H1 (cell line): ENCODE data around the gene KIAA1755. TPM values are rescaled to one million over a fixed set of nuclear protein-coding genes. Genes with fewer than 3 reads are reported as not detected.

Experiments used
- BCL11A ChIP-seq, 2 experiments: IDR thresholded peaks; one replicate each; pipeline ENCODE4 v1.6.1; 2011; ENCODE audit warnings: low read depth in 2 of 2, low read length in 2 of 2, mild to moderate bottlenecking in 2 of 2
- HDAC2 ChIP-seq, 2 experiments: fragments of 300-600 bp in 1 of 2; sonication (generic) in 1 of 2; IDR thresholded peaks; 2 replicates each; pipeline ENCODE4 v1.6.1; 2011 to 2012; ENCODE audit warnings: low read depth in 2 of 2, low read length in 2 of 2, mild to moderate bottlenecking in 2 of 2, moderate library complexity in 2 of 2, borderline replicate concordance in 1 of 2, inconsistent platforms in 1 of 2
- KDM1A ChIP-seq: fragments of 200-600, 300-600 bp; sonication (generic); IDR thresholded peaks from 2 replicates; pipeline ENCODE4 v1.7.1; 2016; ENCODE audit warnings: mild to moderate bottlenecking, low read length, borderline replicate concordance
- POU5F1 ChIP-seq: IDR thresholded peaks from 2 replicates; pipeline ENCODE4 v1.6.1; 2011; ENCODE audit warnings: low read depth, mild to moderate bottlenecking, low read length, moderate library complexity
- RAD21 ChIP-seq, 2 experiments: IDR thresholded peaks in 1 of 2; conservative IDR thresholded peaks in 1 of 2; 2 replicates each; pipeline ENCODE4 v1.6.1; 2011; ENCODE audit warnings: low read depth in 2 of 2, low read length in 2 of 2, improper control_type of control experiment in 1 of 2, inconsistent platforms in 1 of 2, mild to moderate bottlenecking in 1 of 2, moderate library complexity in 1 of 2
- RBBP5 ChIP-seq: IDR thresholded peaks from 2 replicates; pipeline ENCODE4 v1.7.1; 2012; ENCODE audit warnings: low read depth, mild to moderate bottlenecking, inconsistent platforms, low read length, moderate library complexity, borderline replicate concordance
- polyA plus RNA-seq, 7 experiments: library from polyadenylated mRNA; depleted of rRNA in 3 of 7; stranded (reverse) in 5 of 7; unstranded in 2 of 7; fragments of >200 nt in 5 of 7; fragments of 200-250 nt in 2 of 7; gene quantifications; 1 replicate in 5 of 7; 2 replicates in 1 of 7; 4 replicates in 1 of 7; pipeline versions ENCODE4 v1.2.1 to v1.2.3, GENCODE V29; 2011 to 2013; ENCODE audit warnings: missing spikeins in 2 of 7, mixed read lengths in 2 of 7
- total RNA-seq: library from RNA; stranded (reverse); fragmentation: NEBNext Ultra II Directional; extraction: Animal tissue kit (Norgen Biotek cat#: 25700); gene quantifications from 2 replicates; pipeline ENCODE4 v1.2.1, GENCODE V29; 2021
- TF ChIP-seq, protein P1 (sequence below): IDR thresholded peaks from 2 replicates; pipeline ENCODE4 v1.6.1; 2011; ENCODE audit warnings: low read length, improper control_type of control experiment

The KIAA1755 gene
- total and polyA plus RNA-seq, 2 of the 8 experiments (the other 6 are each of a cell fraction or from before 2014, with no cell fraction given), result 0.23 TPM; not detected in 1

DNA sequence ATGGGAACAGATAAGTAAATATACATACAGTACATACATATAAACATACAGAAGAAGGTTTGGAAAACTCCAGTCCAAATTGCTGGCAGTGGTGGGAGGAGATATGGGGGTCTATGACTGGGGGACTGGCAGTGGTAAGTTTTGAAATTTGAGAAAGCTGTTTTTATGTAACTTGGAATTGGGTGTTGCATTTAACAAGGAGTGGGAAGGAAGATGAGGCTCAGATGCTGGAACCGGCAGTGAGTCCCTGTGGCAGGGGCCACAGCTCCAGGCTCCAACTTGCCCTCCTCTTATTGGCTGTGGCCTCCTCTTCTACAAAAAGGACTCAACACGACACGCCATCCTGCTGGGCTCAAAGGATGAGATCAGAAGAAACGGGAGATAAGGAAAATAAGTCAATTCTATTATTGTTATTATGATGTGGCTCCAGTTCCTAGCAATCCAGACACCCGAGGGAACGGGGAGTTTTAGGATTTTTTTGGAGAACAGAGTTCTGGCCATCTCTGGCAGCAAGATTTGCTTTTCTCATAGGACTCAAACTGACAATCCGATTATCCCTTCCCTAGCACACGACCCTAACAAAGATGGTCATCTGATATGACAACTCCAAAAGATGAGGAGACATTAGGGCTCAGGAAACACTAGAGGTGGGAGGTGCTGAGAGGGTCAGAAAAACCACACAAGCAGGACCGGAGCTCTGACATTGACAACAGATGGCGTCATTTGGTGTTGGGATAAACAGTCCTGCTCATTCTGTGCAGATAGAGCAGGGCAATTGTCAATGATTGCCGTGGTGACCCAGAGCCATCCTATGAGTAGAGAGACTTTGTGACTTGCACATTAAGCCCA lies 89.5 kb downstream of the KIAA1755 start (continued):
- TF ChIP-seq, protein P1, sequence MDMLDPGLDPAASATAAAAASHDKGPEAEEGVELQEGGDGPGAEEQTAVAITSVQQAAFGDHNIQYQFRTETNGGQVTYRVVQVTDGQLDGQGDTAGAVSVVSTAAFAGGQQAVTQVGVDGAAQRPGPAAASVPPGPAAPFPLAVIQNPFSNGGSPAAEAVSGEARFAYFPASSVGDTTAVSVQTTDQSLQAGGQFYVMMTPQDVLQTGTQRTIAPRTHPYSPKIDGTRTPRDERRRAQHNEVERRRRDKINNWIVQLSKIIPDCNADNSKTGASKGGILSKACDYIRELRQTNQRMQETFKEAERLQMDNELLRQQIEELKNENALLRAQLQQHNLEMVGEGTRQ, result no peak
- TF ChIP-seq RAD21 (IDR thresholded peaks at IDR 0.05 in 1 of 2, conservative IDR thresholded peaks at IDR 0.05 in 1 of 2; ENCODE audit: low read depth in 2 of 2, low read length in 2 of 2), result no peak
- no peak for TF ChIP-seq HDAC2 (IDR thresholded peaks at IDR 0.05; ENCODE audit: borderline replicate concordance in 1 of 2, low read depth in 2 of 2, low read length in 2 of 2)
- no peak for TF ChIP-seq POU5F1
- no peak for TF ChIP-seq KDM1A
- TF ChIP-seq BCL11A (IDR thresholded peaks at IDR 0.05; ENCODE audit: low read depth in 2 of 2, low read length in 2 of 2), result no peak
- no peak for TF ChIP-seq RBBP5
